B cell (primary cell): ENCODE data around the gene KLHL36. TPM values are rescaled to one million over a fixed set of nuclear protein-coding genes. Genes with fewer than 3 reads are reported as not detected.
"Not testable (repeated sequence)": the region's sequence is repeated elsewhere in the genome, so short reads cannot be mapped to it uniquely, and the experiment has no call there.

Source experiments
- ATAC-seq: fragments of 200-7000 bp; cut with Tn5 transposase; one replicate; pipeline ENCODE4 v1.10.0; 2021; ENCODE audit warnings: low read depth, mild to moderate bottlenecking, moderate number of reproducible peaks, moderate library complexity
- CTCF ChIA-PET: fragments of 350-600 bp; sonication (Branson Sonifier 250); formaldehyde crosslinking; loops from one replicate; lab custom pipeline; 2021; ENCODE audit warnings: antibody characterized with exemption, inconsistent platforms; lab: Charles Lee
- POLR2A ChIA-PET: fragments of 350-600 bp; sonication (Branson Sonifier 250); formaldehyde crosslinking; loops from one replicate; lab custom pipeline; 2021; ENCODE audit warnings: antibody characterized with exemption; lab: Charles Lee
- DNase-seq: peaks from one replicate; pipeline ENCODE4 v3.0.0; 2013
- H2AFZ ChIP-seq: 2 replicates; pipeline ENCODE4 v1.6.1; 2012; ENCODE audit warnings: mild to moderate bottlenecking, low read depth, low read length; ENCODE audit not compliant: insufficient read depth, poor library complexity, severe bottlenecking
- H3K27ac ChIP-seq, 2 donors: 1 replicate in 1 of 2; 2 replicates in 1 of 2; pipeline ENCODE4 v1.5.1; 2012 to 2013; ENCODE audit warnings: low read length in 2 of 2, mild to moderate bottlenecking in 2 of 2, moderate library complexity in 1 of 2
- H3K27me3 ChIP-seq, 4 experiments: fragments of 200-600 bp in 1 of 4; sonication (generic) in 1 of 4; replicated peaks in 1 of 4; 1 replicate in 2 of 4; 2 replicates in 2 of 4; pipeline versions ENCODE4 v1.6.1 to v1.7.0; 2013 to 2016; ENCODE audit warnings: low read length in 3 of 4, mild to moderate bottlenecking in 2 of 4, mixed read lengths in 1 of 4, moderate library complexity in 1 of 4; ENCODE audit not compliant: insufficient read depth in 4 of 4, control insufficient read depth in 3 of 4; ENCODE audit errors: control extremely low read depth in 1 of 4
- H3K36me3 ChIP-seq, 2 experiments: replicated peaks in 1 of 2; 1 replicate in 1 of 2; 2 replicates in 1 of 2; pipeline versions ENCODE4 v1.6.1 to v1.7.1; 2013; ENCODE audit warnings: low read length in 1 of 2; ENCODE audit not compliant: insufficient read depth in 2 of 2, control insufficient read depth in 1 of 2; ENCODE audit errors: control extremely low read depth in 1 of 2, extremely low read depth in 1 of 2
- H3K4me1 ChIP-seq, 2 donors: fragments of 200-600 bp in 1 of 2; sonication (generic) in 1 of 2; 1 replicate in 1 of 2; 2 replicates in 1 of 2; pipeline versions ENCODE4 v1.5.1 to v1.6.1; 2013 to 2017; ENCODE audit warnings: low read length in 2 of 2; ENCODE audit not compliant: control insufficient read depth in 2 of 2, insufficient read depth in 2 of 2
- H3K4me2 ChIP-seq: replicated peaks from 2 replicates; pipeline ENCODE3; 2012; ENCODE audit warnings: mild to moderate bottlenecking, low read depth, low read length; ENCODE audit not compliant: poor library complexity, severe bottlenecking
- H3K4me3 ChIP-seq, 5 experiments: fragments of 200-600 bp in 1 of 5; sonication (generic) in 1 of 5; 1 replicate in 3 of 5; 2 replicates in 2 of 5; pipeline versions ENCODE4 v1.5.1 to v1.7.0; 2011 to 2016; ENCODE audit warnings: low read length in 4 of 5, mild to moderate bottlenecking in 4 of 5, low read depth in 2 of 5, control low read depth in 1 of 5, moderate library complexity in 1 of 5; ENCODE audit not compliant: insufficient read depth in 1 of 5; ENCODE audit errors: control extremely low read depth in 1 of 5, extremely low read depth in 1 of 5
- H3K79me2 ChIP-seq: fragments of 200-600 bp; sonication (generic); one replicate; pipeline ENCODE4 v1.6.0; 2016; ENCODE audit warnings: low read length; ENCODE audit not compliant: control insufficient read depth, insufficient read depth
- H3K9ac ChIP-seq: fragments of 200-600 bp; sonication (generic); 2 replicates; pipeline ENCODE4 v1.6.1; 2017; ENCODE audit warnings: mild to moderate bottlenecking, low read length, moderate library complexity
- H3K9me3 ChIP-seq, 3 donors: one replicate each; pipeline versions ENCODE4 v1.6.1 to v1.7.1; 2013; ENCODE audit warnings: low read length in 2 of 3; ENCODE audit not compliant: control insufficient read depth in 2 of 3, insufficient read depth in 1 of 3; ENCODE audit errors: control extremely low read depth in 1 of 3
- H4K20me1 ChIP-seq: 2 replicates; pipeline ENCODE4 v1.6.0; 2012; ENCODE audit warnings: mild to moderate bottlenecking, low read length; ENCODE audit not compliant: insufficient read depth, control insufficient read depth, poor library complexity, severe bottlenecking
- H3K27ac Mint-ChIP-seq: one replicate; pipeline ENCODE4 v1.8.0; 2021; ENCODE audit warnings: mixed read lengths
- H3K27me3 Mint-ChIP-seq: one replicate; pipeline ENCODE4 v1.8.0; 2021; ENCODE audit warnings: mixed read lengths
- H3K4me1 Mint-ChIP-seq: one replicate; pipeline ENCODE4 v1.8.0; 2021; ENCODE audit warnings: mixed read lengths
- H3K4me3 Mint-ChIP-seq: one replicate; pipeline ENCODE4 v1.8.0; 2021; ENCODE audit warnings: mixed read lengths
- H3K9me3 Mint-ChIP-seq: one replicate; pipeline ENCODE4 v1.8.0; 2022; ENCODE audit warnings: mixed read lengths; ENCODE audit not compliant: insufficient read depth
- EZH2 ChIP-seq: IDR thresholded peaks from 2 replicates; pipeline ENCODE4 v1.6.1; 2012; ENCODE audit warnings: borderline replicate concordance, low read depth, mild to moderate bottlenecking, moderate library complexity, low read length; ENCODE audit not compliant: insufficient read depth, poor library complexity, severe bottlenecking
- WGBS: methylation state at CpG from one replicate; pipeline ENCODE4 v1.1.5; 2013; ENCODE audit warnings: missing lambda C conversion rate; ENCODE audit not compliant: insufficient coverage; 5-methylcytosine and 5-hydroxymethylcytosine counted together
- intact Hi-C: fragments of 100-400 bp; cut with micrococcal nuclease; formaldehyde crosslinking; loops from one replicate; pipeline ENCODE4 v1.10.0; 2022
- polyA plus RNA-seq: library from polyadenylated mRNA; depleted of rRNA; stranded (reverse); fragments of >200 nt; gene quantifications from 2 replicates; pipeline ENCODE4 v1.2.3, GENCODE V29; 2012
- total RNA-seq, 2 donors: library from RNA; stranded (reverse); fragments of 120-200 nt in 1 of 2; gene quantifications; 1 replicate in 1 of 2; 2 replicates in 1 of 2; pipeline versions ENCODE4 v1.2.3 to v1.2.4, GENCODE V29; 2013 to 2022
- TF ChIP-seq, protein P1 (sequence below): fragments of 200-600 bp; IDR thresholded peaks from one replicate; pipeline ENCODE4 v1.8.0; 2022; ENCODE audit warnings: antibody characterized with exemption, mild to moderate bottlenecking

KLHL36 gene
- total and polyA plus RNA-seq, 2 donors (not counting 1 experiment from before 2014, with no cell fraction given): 90.3 to 135 TPM

DNA sequence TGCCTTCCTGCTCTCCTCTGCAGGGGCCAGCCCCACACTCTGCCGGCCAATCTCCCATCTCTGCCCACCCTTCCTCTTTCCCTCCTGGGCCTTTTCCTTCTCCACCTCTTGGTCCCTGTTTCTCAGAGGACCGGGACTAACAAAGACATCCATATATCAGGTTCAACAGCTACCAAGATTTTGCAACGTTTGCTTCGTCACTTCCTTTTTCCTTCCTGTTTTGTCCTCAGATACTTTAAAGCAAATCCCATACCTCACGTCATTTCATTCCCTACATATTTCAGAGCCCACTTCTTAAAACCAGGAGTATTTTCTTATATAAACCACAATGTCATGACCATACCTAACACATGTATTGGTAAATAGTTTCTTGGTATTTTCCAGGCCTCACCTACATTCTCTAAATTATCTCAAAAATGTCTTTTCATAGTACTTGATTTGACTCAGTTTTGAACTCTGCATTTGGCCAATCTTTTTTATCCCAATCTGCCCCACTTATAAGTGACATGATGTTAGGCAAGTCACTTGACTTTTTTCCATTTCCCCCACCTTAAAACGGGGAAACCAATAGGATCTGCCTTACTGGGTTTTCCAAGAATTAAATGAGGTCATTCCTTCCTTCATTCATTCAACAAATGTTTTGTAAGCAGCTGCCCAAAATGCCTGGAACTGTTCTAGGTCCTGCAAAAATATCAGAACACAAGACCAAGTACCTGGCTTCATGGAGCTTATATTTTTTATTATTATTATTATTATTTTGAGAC, 44.3 kb downstream of the KLHL36 start:
- H3K4me1 ChIP-seq: peaks cover 7 to 8% of the 10 kb centered on the region in 2 donors
- DNase-seq (no peak), ATAC-seq (no peak)
- ChIA-PET POLR2A (interaction anchor here (0.6 kb wide), 1 partner anchor 317 kb away, joined by 3 read pairs; no protein-coding TSS in a partner anchor), CTCF (interaction anchor here (0.6 to 1.9 kb wide), 5 partner anchors 8 to 181 kb away, joined by 3 to 10 read pairs (median 4); no protein-coding TSS in a partner anchor)
- no peak overlapping the region for H2AFZ ChIP-seq
- WGBS: 39% methylated on average over 3 of the region's 6 CpGs
- Mint-ChIP-seq H3K27me3 (no peaks in the 10 kb centered on the region), H3K4me1 (peaks cover 12% of the 10 kb centered on the region), H3K4me3 (no peak overlapping the region), H3K27ac (no peak overlapping the region), H3K9me3 (no peaks in the 10 kb centered on the region)
- intact Hi-C loops: no loop called here
- no peaks in the 10 kb centered on the region for H3K36me3 ChIP-seq
- no peak overlapping the region for H3K9ac ChIP-seq
- no peak overlapping the region for H3K27ac ChIP-seq
- H3K27me3 ChIP-seq: no peaks in the 10 kb centered on the region
- no peaks in the 10 kb centered on the region for H3K79me2 ChIP-seq
- H3K9me3 ChIP-seq: peaks cover 0 to 5% (median 0%) of the 10 kb centered on the region in 3 donors
- no peak overlapping the region for H3K4me2 ChIP-seq
- no peaks in the 10 kb centered on the region for H4K20me1 ChIP-seq
- no peak overlapping the region for H3K4me3 ChIP-seq
- TF ChIP-seq, protein P1, sequence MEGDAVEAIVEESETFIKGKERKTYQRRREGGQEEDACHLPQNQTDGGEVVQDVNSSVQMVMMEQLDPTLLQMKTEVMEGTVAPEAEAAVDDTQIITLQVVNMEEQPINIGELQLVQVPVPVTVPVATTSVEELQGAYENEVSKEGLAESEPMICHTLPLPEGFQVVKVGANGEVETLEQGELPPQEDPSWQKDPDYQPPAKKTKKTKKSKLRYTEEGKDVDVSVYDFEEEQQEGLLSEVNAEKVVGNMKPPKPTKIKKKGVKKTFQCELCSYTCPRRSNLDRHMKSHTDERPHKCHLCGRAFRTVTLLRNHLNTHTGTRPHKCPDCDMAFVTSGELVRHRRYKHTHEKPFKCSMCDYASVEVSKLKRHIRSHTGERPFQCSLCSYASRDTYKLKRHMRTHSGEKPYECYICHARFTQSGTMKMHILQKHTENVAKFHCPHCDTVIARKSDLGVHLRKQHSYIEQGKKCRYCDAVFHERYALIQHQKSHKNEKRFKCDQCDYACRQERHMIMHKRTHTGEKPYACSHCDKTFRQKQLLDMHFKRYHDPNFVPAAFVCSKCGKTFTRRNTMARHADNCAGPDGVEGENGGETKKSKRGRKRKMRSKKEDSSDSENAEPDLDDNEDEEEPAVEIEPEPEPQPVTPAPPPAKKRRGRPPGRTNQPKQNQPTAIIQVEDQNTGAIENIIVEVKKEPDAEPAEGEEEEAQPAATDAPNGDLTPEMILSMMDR: no peak
- TF ChIP-seq EZH2: no peak

DNA sequence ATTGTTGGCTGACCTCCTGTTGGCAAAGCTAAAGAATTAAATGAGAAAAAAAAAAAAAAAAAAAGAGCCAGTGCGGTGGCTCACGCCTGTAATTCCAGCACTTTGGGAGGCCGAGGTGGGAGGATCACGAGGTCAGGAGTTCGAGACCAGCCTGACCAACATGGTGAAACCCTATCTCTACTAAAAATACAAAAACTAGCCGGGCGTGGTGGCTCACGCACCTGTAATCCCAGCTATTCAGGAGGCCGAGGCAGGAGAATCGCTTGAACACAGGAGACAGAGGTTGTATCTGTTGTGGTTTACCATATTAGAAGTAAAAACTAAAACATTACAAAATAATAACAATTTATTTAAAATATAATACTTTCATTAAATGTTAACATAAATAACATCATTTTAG, 45.6 kb downstream of the KLHL36 start:
- CTCF ChIA-PET: interaction anchor here (0.6 to 3.9 kb wide), 5 partner anchors 10 to 507 kb away, joined by 3 to 13 read pairs (median 4); partner anchors contain the start of gene TAF1C

More for the DNA sequence above, 45.6 kb downstream of the KLHL36 start:
- DNase-seq, H3K36me3 ChIP-seq, H3K4me3 Mint-ChIP-seq, H3K4me1 Mint-ChIP-seq, H3K4me3 ChIP-seq, H3K9ac ChIP-seq, H3K27ac Mint-ChIP-seq, ATAC-seq, intact Hi-C loops, H3K9me3 ChIP-seq, H4K20me1 ChIP-seq, H3K79me2 ChIP-seq, H3K4me2 ChIP-seq, POLR2A ChIA-PET, H3K9me3 Mint-ChIP-seq, H3K4me1 ChIP-seq, H3K27ac ChIP-seq, H3K27me3 ChIP-seq, H2AFZ ChIP-seq, H3K27me3 Mint-ChIP-seq: not testable (repeated sequence)
- WGBS: no CpG with 5 or more reads among the region's 10 CpGs
